Endothelial cell of umbilical vein (primary cell): ENCODE measurements around the gene TMEM61. TPM values are rescaled to one million over a fixed set of nuclear protein-coding genes. Genes with fewer than 3 reads are reported as not detected.

Source experiments
- BruUV-seq: library from RNA; stranded (reverse); fragments of 400-500 nt; replicated peaks from 2 replicates; lab custom pipeline; 2021; lab: Mats Ljungman, UMichigan
- CTCF ChIA-PET: fragments of 300-600, 350-600 bp; sonication (Branson Sonifier 250); formaldehyde crosslinking; loops from one replicate; lab custom pipeline; 2021; ENCODE audit warnings: antibody characterized with exemption, inconsistent platforms; lab: Charles Lee
- POLR2A ChIA-PET: fragments of 300-600, 350-600 bp; sonication (Branson Sonifier 250); formaldehyde crosslinking; loops from one replicate; lab custom pipeline; 2021; ENCODE audit warnings: antibody characterized with exemption, inconsistent platforms; lab: Charles Lee
- DNase-seq: peaks from one replicate; pipeline ENCODE4 v3.0.0-alpha.2; 2011; ENCODE audit warnings: low read depth, low spot score
- FAIRE-seq: peaks from 2 replicates; lab custom pipeline; 2011; peaks lifted over from hg19 to GRCh38; lab: Jason Lieb, UNC
- H2AFZ ChIP-seq: 2 replicates; pipeline ENCODE4 v1.6.0; 2012; ENCODE audit warnings: low read depth, low read length, control low read depth, inconsistent platforms
- H3K27ac ChIP-seq: 2 replicates; pipeline ENCODE4 v1.5.1; 2011; ENCODE audit warnings: low read depth, mild to moderate bottlenecking, control low read depth, low read length, moderate library complexity; ENCODE audit not compliant: insufficient read depth
- H3K27me3 ChIP-seq, 2 experiments: 2 replicates each; pipeline versions ENCODE4 v1.6.0 to v1.6.1; 2011; ENCODE audit warnings: low read length in 2 of 2, mixed read lengths in 1 of 2; ENCODE audit not compliant: control insufficient read depth in 2 of 2, insufficient read depth in 2 of 2
- H3K36me3 ChIP-seq, 2 experiments: 2 replicates in 1 of 2; 3 replicates in 1 of 2; pipeline ENCODE4 v1.5.1; 2011; ENCODE audit warnings: low read length in 2 of 2, mild to moderate bottlenecking in 1 of 2, moderate library complexity in 1 of 2; ENCODE audit not compliant: control insufficient read depth in 2 of 2, insufficient read depth in 2 of 2; ENCODE audit errors: extremely low read depth in 1 of 2
- H3K4me1 ChIP-seq: 3 replicates; pipeline ENCODE4 v1.5.1; 2011; ENCODE audit warnings: mild to moderate bottlenecking, low read length; ENCODE audit not compliant: control insufficient read depth, insufficient read depth; ENCODE audit errors: extremely low read depth
- H3K4me2 ChIP-seq: 2 replicates; pipeline ENCODE4 v1.6.1; 2011; ENCODE audit warnings: low read length, control low read depth, mixed read lengths; ENCODE audit not compliant: insufficient read depth
- H3K4me3 ChIP-seq, 3 experiments: fragments of 200-600 bp in 1 of 3; sonication (generic), shearing (Covaris generic) in 1 of 3; replicated peaks in 1 of 3; 2 replicates each; pipeline ENCODE4 v1.5.1; 2011 to 2016; ENCODE audit warnings: control low read depth in 3 of 3, low read length in 3 of 3, mild to moderate bottlenecking in 2 of 3, inconsistent platforms in 1 of 3, low read depth in 1 of 3, moderate library complexity in 1 of 3; ENCODE audit not compliant: insufficient read depth in 1 of 3
- H3K79me2 ChIP-seq: 2 replicates; pipeline ENCODE4 v1.6.0; 2012; ENCODE audit warnings: low read length, inconsistent platforms; ENCODE audit not compliant: control insufficient read depth, insufficient read depth
- H3K9ac ChIP-seq: replicated peaks from 2 replicates; pipeline ENCODE3; 2011; ENCODE audit warnings: low read length, control low read depth; ENCODE audit not compliant: insufficient read depth; ENCODE audit errors: extremely low read depth
- H3K9me1 ChIP-seq: replicated peaks from 3 replicates; pipeline ENCODE4 v1.6.0; 2011; ENCODE audit warnings: mild to moderate bottlenecking, low read length; ENCODE audit not compliant: control insufficient read depth, insufficient read depth; ENCODE audit errors: extremely low read depth
- H3K9me3 ChIP-seq: replicated peaks from 2 replicates; pipeline ENCODE4 v1.5.1; 2012; ENCODE audit warnings: low read length, inconsistent platforms; ENCODE audit not compliant: control insufficient read depth, insufficient read depth
- H4K20me1 ChIP-seq: replicated peaks from 2 replicates; pipeline ENCODE3; 2011; ENCODE audit warnings: mild to moderate bottlenecking, low read length; ENCODE audit not compliant: control insufficient read depth, insufficient read depth; ENCODE audit errors: extremely low read depth
- CTCF ChIP-seq, 2 donors: IDR thresholded peaks; 1 replicate in 1 of 2; 2 replicates in 1 of 2; pipeline ENCODE4 v1.5.1; 2011; ENCODE audit warnings: low read length in 2 of 2, mild to moderate bottlenecking in 2 of 2, moderate library complexity in 2 of 2, control low read depth in 1 of 2, inconsistent platforms in 1 of 2, low read depth in 1 of 2; ENCODE audit not compliant: insufficient read depth in 1 of 2; ENCODE audit errors: extremely low read depth in 1 of 2
- EZH2 ChIP-seq: IDR thresholded peaks from 2 replicates; pipeline ENCODE4 v1.6.1; 2012; ENCODE audit warnings: borderline replicate concordance, low read depth, mild to moderate bottlenecking, moderate library complexity, low read length, inconsistent platforms; ENCODE audit not compliant: severe bottlenecking
- FOS ChIP-seq: IDR thresholded peaks from 2 replicates; pipeline ENCODE4 v1.6.1; 2011; ENCODE audit warnings: mild to moderate bottlenecking, low read length, moderate library complexity, borderline replicate concordance; ENCODE audit not compliant: insufficient read depth
- GATA2 ChIP-seq: IDR thresholded peaks from 2 replicates; pipeline ENCODE4 v1.7.0; 2011; ENCODE audit warnings: low read depth, mild to moderate bottlenecking, moderate library complexity, mixed read lengths, low read length; ENCODE audit not compliant: insufficient read length, insufficient read depth
- JUN ChIP-seq: IDR thresholded peaks from 2 replicates; pipeline ENCODE4 v1.6.1; 2011; ENCODE audit warnings: borderline replicate concordance, low read depth; ENCODE audit not compliant: insufficient read length, insufficient read depth
- MAX ChIP-seq: IDR thresholded peaks from 2 replicates; pipeline ENCODE4 v1.6.1; 2011; ENCODE audit not compliant: insufficient read depth, insufficient read length
- MYC ChIP-seq: IDR thresholded peaks from one replicate; pipeline ENCODE4 v1.6.1; 2011; ENCODE audit warnings: mild to moderate bottlenecking, low read depth, low read length
- POLR2A ChIP-seq: IDR thresholded peaks from 2 replicates; pipeline ENCODE4 v1.6.1; 2012; ENCODE audit warnings: low read depth, mild to moderate bottlenecking, control low read depth, low read length
- POLR2AphosphoS5 ChIP-seq: IDR thresholded peaks from 2 replicates; pipeline ENCODE4 v1.6.1; 2012; ENCODE audit warnings: low read depth, mild to moderate bottlenecking, control low read depth, low read length, moderate library complexity; ENCODE audit not compliant: insufficient read depth
- dilution Hi-C: fragments of 300-500 bp; cut with MboI; formaldehyde crosslinking; loops from one replicate; pipeline ENCODE4 v1.15.0; 2019; ENCODE audit warnings: low sequenced_read_pairs; ENCODE audit not compliant: extremely low pct_ligation_motif_present
- intact Hi-C: fragments of 100-400 bp; cut with micrococcal nuclease; formaldehyde crosslinking; loops from one replicate; pipeline ENCODE4 v1.10.0; 2022
- polyA plus RNA-seq, 4 experiments: library from polyadenylated mRNA; depleted of rRNA in 3 of 4; stranded (reverse) in 3 of 4; unstranded in 1 of 4; fragments of >200 nt; gene quantifications; 2 replicates each; pipeline versions ENCODE4 v1.2.1 to v1.2.3, GENCODE V29; 2011 to 2012; ENCODE audit warnings: missing spikeins in 1 of 4
- total RNA-seq: library from RNA; stranded (reverse); gene quantifications from 2 replicates; pipeline ENCODE4 v1.2.3, GENCODE V29; 2021

TMEM61 gene
- total and polyA plus RNA-seq, 2 donors (not counting 3 experiments of a cell fraction or from before 2014, with no cell fraction given) = not detected

- H3K4me2 ChIP-seq = no peak overlapping the region
- H3K27me3 ChIP-seq = peaks cover 12 to 14% of the 10 kb centered on the region in 2 experiments
- intact Hi-C loops (no loop called here), dilution Hi-C loops (no loop called here)
- H3K9me1 ChIP-seq = no peaks in the 10 kb centered on the region
- CTCF ChIA-PET = interaction anchor here (25.0 kb wide), 1 partner anchor 49 kb away, joined by 918 read pairs; no protein-coding TSS in a partner anchor
- POLR2A ChIA-PET = no interaction called here
- no peak overlapping the region for H2AFZ ChIP-seq
- no TSS peak for BruUV-seq
- no peak overlapping the region for H3K9ac ChIP-seq
- H3K27ac ChIP-seq = no peak overlapping the region
- H3K36me3 ChIP-seq = no peaks in the 10 kb centered on the region
- H3K4me1 ChIP-seq = peaks cover 3% of the 10 kb centered on the region
- DNase-seq (no peak), FAIRE-seq (no peak)
- H3K9me3 ChIP-seq = no peaks in the 10 kb centered on the region
- H4K20me1 ChIP-seq = no peaks in the 10 kb centered on the region
- H3K4me3 ChIP-seq = no peak overlapping the region
- no peaks in the 10 kb centered on the region for H3K79me2 ChIP-seq
- TF ChIP-seq POLR2AphosphoS5 (no peak), FOS (no peak), MAX (no peak), EZH2 (no peak), JUN (no peak), CTCF (IDR thresholded peaks at IDR 0.05; ENCODE audit: extremely low read depth in 1 of 2, insufficient read depth in 1 of 2, low read depth in 1 of 2, low read length in 2 of 2) (no peak), POLR2A (no peak), MYC (no peak), GATA2 (no peak)
These were observed 14.0 kb downstream of the TMEM61 start for GRCh38 chr1:54994355-54994990.
